NOMO-1 treated with dmso at 0.1 percent for 144 hours (cell line): ENCODE results near the gene RPL10L.

Source experiments
- DNase-seq: peaks from one replicate; lab custom pipeline; 2025; ENCODE audit not compliant: unreplicated experiment; lab: John Stamatoyannopoulos, UW

Gene RPL10L

DNA sequence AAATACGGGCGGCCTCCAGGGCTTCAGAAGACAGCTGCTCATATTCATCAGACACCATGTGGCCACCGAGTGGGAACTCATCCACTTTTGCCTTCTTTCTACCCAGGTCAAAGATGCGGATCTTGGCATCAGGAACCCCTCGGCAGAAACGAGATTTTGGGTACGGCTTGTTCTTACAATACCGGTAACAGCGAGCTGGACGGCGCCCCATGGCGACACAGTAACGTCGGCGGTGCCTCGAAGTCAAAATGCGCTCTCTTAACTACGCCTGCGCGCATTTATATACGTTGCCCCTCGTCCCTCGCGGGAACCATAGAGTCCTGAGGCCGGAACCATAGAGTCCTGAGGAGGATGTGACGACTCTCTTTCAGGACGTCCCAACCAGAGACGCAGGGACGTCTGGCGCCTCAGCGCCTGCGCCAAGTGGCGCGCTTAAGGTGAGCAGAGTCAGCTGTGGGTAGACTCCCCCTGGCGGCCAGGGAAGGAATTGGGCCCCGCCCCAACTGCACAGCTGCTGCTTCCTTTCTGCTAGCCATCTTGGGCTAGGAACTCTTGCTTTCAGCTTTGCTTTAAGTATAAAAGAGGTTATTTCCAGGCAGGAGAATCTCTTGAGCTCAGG lies at the start of gene RPL10L:
Gene RPL10L (minus strand): TSS at position 256 of the 619 bp plus-strand sequence. CDS start 45 bp downstream, at position 211.
- no peak for DNase-seq

DNA sequence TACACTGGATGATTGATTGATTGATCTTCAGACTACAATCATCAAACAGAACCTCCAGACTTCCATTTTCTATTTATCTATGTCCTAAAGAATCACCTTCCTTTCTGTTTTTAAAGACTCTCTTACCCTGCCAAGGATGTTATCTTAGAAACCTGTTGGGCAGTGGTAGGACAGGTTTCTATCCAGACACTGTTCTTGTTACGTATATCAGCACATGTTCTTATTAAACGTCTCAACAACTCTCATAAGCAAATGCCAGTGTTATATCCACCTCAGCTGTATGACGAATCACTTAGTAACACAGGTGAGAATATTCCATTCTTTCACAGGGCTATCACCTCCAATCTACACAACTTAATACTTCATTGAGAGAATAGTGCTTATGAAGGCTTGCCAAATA lies 40.2 kb upstream of the RPL10L start:
- DNase-seq = no peak

DNA sequence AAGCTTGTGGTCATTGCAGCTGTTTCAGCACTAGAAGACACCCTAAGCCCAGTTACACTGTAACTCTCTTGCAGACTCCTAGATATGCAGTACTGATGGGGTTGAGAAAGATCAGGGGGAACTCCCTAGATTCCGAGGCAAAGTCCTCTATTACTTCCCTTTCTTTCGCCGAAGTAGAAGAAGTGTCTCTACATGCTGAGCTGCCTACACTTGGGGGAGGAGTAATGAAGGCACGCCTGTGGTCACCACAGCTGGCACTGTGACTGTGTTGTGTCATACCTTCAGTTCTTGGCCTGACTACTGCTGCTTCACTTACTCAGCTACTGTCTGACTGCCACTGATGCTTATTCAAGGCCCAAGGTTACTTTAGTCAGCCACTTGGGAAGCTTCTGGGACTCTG lies 35.1 kb upstream of the RPL10L start:
- DNase-seq = peak; percentile 91

DNA sequence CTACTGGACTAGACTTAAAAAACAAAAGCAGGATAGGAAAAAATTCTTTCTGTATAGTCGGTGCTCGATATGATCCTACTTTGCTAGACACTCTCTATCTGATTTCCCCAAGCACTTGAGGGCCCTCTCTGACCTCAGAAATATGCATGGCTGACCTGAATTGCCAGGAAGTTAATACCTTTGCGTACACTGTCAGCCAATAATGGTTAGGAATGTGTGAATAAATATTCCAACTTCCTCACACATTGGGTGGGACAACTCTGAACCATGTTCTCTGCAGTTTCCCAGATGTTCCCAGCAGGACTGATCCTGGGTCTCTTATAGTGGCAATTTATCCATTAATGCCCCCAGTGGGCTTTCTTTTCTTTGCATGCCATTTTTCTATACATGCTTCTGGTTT lies 20.5 kb upstream of the RPL10L start:
- DNase-seq = no peak

DNA sequence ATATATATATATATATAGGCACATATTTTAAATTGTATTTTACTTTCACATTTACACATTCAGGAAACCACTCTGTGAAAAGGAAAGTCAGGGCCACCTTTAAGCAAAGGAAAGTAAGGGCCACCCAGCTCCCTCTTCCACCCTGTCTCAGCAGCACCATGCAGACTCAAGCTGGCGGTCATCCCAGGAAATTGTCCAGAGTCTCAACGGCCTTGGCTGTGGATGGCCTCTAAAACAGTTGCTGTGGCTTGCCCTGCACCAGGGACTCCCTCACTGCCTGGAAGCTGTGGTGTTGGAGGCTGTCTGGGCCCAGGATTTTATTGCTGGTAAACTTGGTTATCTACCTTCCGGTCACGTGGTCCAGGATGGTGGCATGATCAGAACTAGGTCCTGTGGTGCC lies 11.8 kb upstream of the RPL10L start:
- DNase-seq = no peak

DNA sequence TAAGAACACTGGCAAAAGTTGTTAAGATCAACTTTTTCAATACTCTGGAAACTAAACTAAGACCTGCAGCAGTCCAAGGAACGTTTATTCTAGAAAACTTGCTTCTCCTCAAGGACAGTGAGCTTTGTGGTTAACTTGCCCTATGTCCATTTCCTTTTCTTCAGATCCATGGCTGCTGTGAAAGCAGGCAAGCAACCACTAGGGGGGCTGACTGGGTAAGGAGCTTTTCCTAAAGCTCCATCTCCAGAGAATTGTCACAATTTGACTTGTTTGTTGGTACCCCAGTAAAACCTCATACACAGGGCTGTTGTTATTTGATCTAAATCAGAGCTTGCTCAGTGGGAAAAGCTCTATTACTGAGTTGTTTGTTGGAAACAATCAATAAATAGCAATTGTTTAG lies 10.1 kb upstream of the RPL10L start:
- no peak for DNase-seq

DNA sequence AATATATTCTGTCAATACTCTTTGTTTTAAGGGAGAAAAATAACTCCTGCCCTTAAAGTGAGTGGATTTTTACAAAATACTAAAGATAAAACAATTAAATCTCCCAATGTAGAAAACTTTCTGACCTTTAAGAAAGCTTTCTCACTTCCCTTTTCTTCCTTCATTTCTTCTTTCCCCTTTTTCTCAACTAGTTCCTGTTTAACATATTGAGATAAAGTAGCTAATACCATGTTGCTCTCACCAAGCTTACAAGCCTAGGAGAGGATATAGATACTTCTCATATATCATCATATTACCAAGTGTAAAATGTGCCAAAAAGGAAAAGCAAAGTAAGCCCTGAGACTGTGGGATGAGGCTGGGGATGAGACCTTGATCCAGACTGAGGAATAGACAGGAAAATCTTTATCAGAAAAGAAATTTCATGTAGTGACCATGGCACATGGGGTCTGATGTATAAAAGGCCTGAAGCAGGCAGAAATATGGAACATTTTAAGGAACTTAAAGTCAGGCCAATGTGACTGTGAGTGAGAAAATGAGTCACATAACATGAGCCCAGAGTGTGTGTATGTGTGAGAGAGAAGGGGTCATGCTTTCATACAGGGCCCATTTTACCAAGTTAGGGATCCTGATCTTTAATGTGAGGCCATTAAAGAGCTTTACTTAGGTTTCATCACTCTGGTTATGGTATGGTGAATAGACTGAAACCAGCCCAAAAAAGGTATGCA lies 1.6 kb upstream of the RPL10L start:
- no peak for DNase-seq

DNA sequence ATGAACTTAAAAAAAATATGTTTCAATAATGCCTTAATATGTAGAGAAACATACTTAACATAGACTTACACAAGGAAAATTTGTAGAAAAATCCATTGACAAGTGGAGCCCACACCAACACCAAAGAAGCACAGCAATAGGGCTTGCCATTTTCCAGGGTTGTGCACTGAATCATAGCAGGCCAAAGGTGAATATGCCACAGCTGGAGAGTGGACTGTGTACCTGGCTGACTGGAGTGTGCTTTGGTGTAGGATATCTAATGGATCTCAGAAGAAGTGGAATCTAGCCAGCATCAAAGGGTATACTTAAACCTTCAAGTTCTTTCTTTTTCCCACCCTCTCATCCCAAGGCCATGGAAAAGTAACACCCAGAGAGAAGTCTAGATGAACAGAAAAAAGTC lies 4.8 kb downstream of the RPL10L start:
- no peak for DNase-seq

DNA sequence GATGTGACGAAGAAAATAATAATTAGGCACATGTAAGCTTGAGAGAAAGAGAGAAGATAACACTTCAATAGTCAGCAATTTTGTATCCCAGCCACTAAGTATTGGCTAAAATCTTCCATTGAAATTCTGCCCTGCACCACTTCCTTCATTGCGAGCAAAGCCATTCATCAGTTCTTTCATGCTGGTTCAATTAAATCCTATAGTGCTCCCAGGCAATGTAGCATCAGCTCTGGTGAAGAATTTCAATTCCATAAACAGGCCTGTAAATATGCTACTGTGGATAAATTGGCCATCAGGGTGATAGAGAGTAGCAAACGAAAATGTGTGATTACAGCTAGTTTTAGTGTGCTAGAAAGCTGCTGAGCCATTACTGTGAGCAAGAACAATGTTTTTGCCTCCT lies 24.7 kb downstream of the RPL10L start:
- no peak for DNase-seq
